ENCODE data around the gene CDH23. TPM values are rescaled to one million over a fixed set of nuclear protein-coding genes. Genes with fewer than 3 reads are reported as not detected.

Gene CDH23
- total and polyA plus RNA-seq, 12 donors: 1.7 to 20.2 (median 7.8) TPM

DNA sequence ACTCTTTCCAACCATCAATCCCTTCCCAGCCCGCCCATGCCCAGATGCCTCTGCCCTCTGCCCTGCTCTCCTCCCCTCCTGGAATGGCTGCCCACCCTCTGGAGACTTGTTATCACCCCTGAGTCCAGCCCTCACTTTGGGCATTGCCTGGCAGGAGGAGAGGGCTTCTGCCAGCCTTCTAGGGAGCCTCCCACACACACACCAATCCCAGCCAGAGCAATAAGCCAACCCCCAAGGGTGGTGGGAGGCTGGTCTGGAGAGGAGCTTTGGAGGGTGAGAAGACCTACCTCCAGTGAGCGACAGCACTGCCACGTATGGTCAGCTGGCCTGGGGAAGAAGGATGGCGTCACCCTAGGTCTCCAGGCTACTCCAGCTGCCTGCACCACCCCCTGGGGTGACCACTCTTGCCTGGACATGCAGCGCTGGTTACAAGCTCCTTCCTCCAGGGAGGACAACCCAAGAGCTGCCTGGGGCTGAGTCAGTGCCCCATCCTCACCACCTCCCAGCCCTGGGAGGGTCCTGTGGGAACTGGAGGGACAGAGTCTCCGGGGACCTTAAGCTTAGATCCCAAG is 314.4 kb downstream of the CDH23 start:
- WGBS, 4 donors: 68 to 85% (median 78%) methylated on average over 2 to 6 of the region's 6 CpGs
- intact Hi-C loops (cut with DNase I): no loop called here

GRCh38 chr10:71712170-71712569 is 315.4 kb downstream of the CDH23 start:
- Histone ChIP-seq H3K4me3 (no peak overlapping the region), H3K27me3 (no peaks in the 10 kb centered on the region), H3K36me3 (replicated peaks in 1 of 2) (no peaks in the 10 kb centered on the region), H3K9me3 (replicated peaks in 1 of 3) (no peaks in the 10 kb centered on the region), H3K4me1 (replicated peaks in 1 of 2) (peaks cover 18 to 32% of the 10 kb centered on the region in 2 donors), H3K27ac (peak overlapping the region in 2 of 5 donors; percentile 77 to 91)
- no peak for TF ChIP-seq POLR2A (IDR thresholded peaks at IDR 0.05)
- TF ChIP-seq, protein P1, sequence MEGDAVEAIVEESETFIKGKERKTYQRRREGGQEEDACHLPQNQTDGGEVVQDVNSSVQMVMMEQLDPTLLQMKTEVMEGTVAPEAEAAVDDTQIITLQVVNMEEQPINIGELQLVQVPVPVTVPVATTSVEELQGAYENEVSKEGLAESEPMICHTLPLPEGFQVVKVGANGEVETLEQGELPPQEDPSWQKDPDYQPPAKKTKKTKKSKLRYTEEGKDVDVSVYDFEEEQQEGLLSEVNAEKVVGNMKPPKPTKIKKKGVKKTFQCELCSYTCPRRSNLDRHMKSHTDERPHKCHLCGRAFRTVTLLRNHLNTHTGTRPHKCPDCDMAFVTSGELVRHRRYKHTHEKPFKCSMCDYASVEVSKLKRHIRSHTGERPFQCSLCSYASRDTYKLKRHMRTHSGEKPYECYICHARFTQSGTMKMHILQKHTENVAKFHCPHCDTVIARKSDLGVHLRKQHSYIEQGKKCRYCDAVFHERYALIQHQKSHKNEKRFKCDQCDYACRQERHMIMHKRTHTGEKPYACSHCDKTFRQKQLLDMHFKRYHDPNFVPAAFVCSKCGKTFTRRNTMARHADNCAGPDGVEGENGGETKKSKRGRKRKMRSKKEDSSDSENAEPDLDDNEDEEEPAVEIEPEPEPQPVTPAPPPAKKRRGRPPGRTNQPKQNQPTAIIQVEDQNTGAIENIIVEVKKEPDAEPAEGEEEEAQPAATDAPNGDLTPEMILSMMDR (IDR thresholded peaks at IDR 0.05): no peak
- intact Hi-C loops (cut with DNase I): no loop called here
- no peak for DNase-seq
- WGBS, 4 donors: 75 to 89% (median 86%) methylated on average over 2 of the region's 2 CpGs

More for the DNA sequence above, 314.4 kb downstream of the CDH23 start:
- Histone ChIP-seq H3K27me3 (no peaks in the 10 kb centered on the region), H3K4me3 (no peak overlapping the region), H3K4me1 (replicated peaks in 1 of 2) (peaks cover 18 to 30% of the 10 kb centered on the region in 2 donors), H3K27ac (no peak overlapping the region), H3K9me3 (replicated peaks in 1 of 3) (no peaks in the 10 kb centered on the region), H3K36me3 (replicated peaks in 1 of 2) (no peaks in the 10 kb centered on the region)
- no peak for DNase-seq
- no peak for TF ChIP-seq POLR2A (IDR thresholded peaks at IDR 0.05)
- TF ChIP-seq, protein P1 (IDR thresholded peaks at IDR 0.05): no peak

GRCh38 chr10:71712572-71713134 is 315.9 kb downstream of the CDH23 start:
- no peak for DNase-seq
- 73 to 85% (median 80%) methylated on average over 9 to 17 of the region's 17 CpGs for WGBS, 4 donors
- Histone ChIP-seq H3K4me3 (no peak overlapping the region), H3K9me3 (replicated peaks in 1 of 3) (no peaks in the 10 kb centered on the region), H3K4me1 (replicated peaks in 1 of 2) (peaks cover 18 to 36% of the 10 kb centered on the region in 2 donors), H3K36me3 (replicated peaks in 1 of 2) (no peaks in the 10 kb centered on the region), H3K27ac (peak overlapping the region in 4 of 5 donors; percentile 48 to 91 (median 73)), H3K27me3 (no peaks in the 10 kb centered on the region)
- intact Hi-C loops (cut with DNase I): no loop called here
- no peak for TF ChIP-seq POLR2A (IDR thresholded peaks at IDR 0.05)
- TF ChIP-seq, protein P1 (IDR thresholded peaks at IDR 0.05): no peak

- peak in 6 of 7 donors; percentile 40 to 67 (median 56) for DNase-seq
- Histone ChIP-seq H3K4me1 (replicated peaks in 1 of 2) (peaks cover 18 to 36% of the 10 kb centered on the region in 2 donors), H3K4me3 (no peak overlapping the region), H3K27me3 (no peaks in the 10 kb centered on the region), H3K36me3 (replicated peaks in 1 of 2) (no peaks in the 10 kb centered on the region), H3K27ac (peak overlapping the region in 4 of 5 donors; percentile 48 to 91 (median 73)), H3K9me3 (replicated peaks in 1 of 3) (no peaks in the 10 kb centered on the region)
- intact Hi-C loops (cut with DNase I): no loop called here
- 60 to 71% (median 65%) methylated on average over 9 to 12 of the region's 12 CpGs for WGBS, 4 donors
- TF ChIP-seq, protein P1 (IDR thresholded peaks at IDR 0.05): peak in 1 of 6 experiments; percentile 13
- no peak for TF ChIP-seq POLR2A (IDR thresholded peaks at IDR 0.05)
Measured at GRCh38 chr10:71713135-71714030, 316.7 kb downstream of the CDH23 start.

All from adrenal gland (tissue), 12 donors.